CD14-positive monocyte (primary cell): ENCODE data around the gene ZSCAN23. TPM values are rescaled to one million over a fixed set of nuclear protein-coding genes. Genes with fewer than 3 reads are reported as not detected.

Experiments
- DNase-seq, 3 donors: peaks; one replicate each; pipeline ENCODE4 v3.0.0-alpha.2; 2011 to 2022
- H2AFZ ChIP-seq: 2 replicates; pipeline ENCODE4 v1.6.0; 2012; ENCODE audit warnings: mild to moderate bottlenecking, low read depth, low read length, inconsistent platforms; ENCODE audit not compliant: insufficient read depth, poor library complexity, severe bottlenecking
- H3K27ac ChIP-seq, 2 donors: 1 replicate in 1 of 2; 2 replicates in 1 of 2; pipeline ENCODE4 v1.5.1; 2012 to 2013; ENCODE audit warnings: low read length in 2 of 2, control low read depth in 1 of 2, inconsistent platforms in 1 of 2, low read depth in 1 of 2, mild to moderate bottlenecking in 1 of 2
- H3K27me3 ChIP-seq, 2 donors: one replicate each; pipeline versions ENCODE4 v1.6.0 to v1.6.1; 2011 to 2013; ENCODE audit warnings: low read length in 2 of 2; ENCODE audit not compliant: control insufficient read depth in 2 of 2, insufficient read depth in 2 of 2
- H3K36me3 ChIP-seq, 2 donors: replicated peaks in 1 of 2; 1 replicate in 1 of 2; 2 replicates in 1 of 2; pipeline versions ENCODE4 v1.5.1 to v1.6.1; 2012 to 2013; ENCODE audit warnings: low read length in 2 of 2, control low read depth in 1 of 2, inconsistent platforms in 1 of 2, mild to moderate bottlenecking in 1 of 2; ENCODE audit not compliant: insufficient read depth in 2 of 2, control insufficient read depth in 1 of 2
- H3K4me1 ChIP-seq, 2 donors: 1 replicate in 1 of 2; 2 replicates in 1 of 2; pipeline versions ENCODE4 v1.5.1 to v1.6.1; 2012 to 2013; ENCODE audit warnings: low read length in 2 of 2, control low read depth in 1 of 2, inconsistent platforms in 1 of 2, mild to moderate bottlenecking in 1 of 2, moderate library complexity in 1 of 2; ENCODE audit not compliant: insufficient read depth in 2 of 2, control insufficient read depth in 1 of 2
- H3K4me2 ChIP-seq: replicated peaks from 2 replicates; pipeline ENCODE3; 2012; ENCODE audit warnings: low read length, moderate library complexity, mild to moderate bottlenecking; ENCODE audit not compliant: poor library complexity, severe bottlenecking; ENCODE audit errors: extremely low read depth
- H3K4me3 ChIP-seq, 3 experiments: fragments of 200-600 bp in 1 of 3; sonication (generic) in 1 of 3; replicated peaks in 1 of 3; 1 replicate in 2 of 3; 2 replicates in 1 of 3; pipeline ENCODE4 v1.5.1; 2011 to 2013; ENCODE audit warnings: low read length in 3 of 3, mild to moderate bottlenecking in 3 of 3, control low read depth in 2 of 3, low read depth in 2 of 3, inconsistent platforms in 1 of 3, moderate library complexity in 1 of 3
- H3K79me2 ChIP-seq: 2 replicates; pipeline ENCODE4 v1.6.0; 2012; ENCODE audit warnings: mild to moderate bottlenecking, control low read depth, inconsistent platforms, low read length, moderate library complexity; ENCODE audit not compliant: insufficient read depth
- H3K9ac ChIP-seq: 2 replicates; pipeline ENCODE4 v1.6.0; 2017; ENCODE audit warnings: low read length, mild to moderate bottlenecking; ENCODE audit not compliant: insufficient read depth, poor library complexity, severe bottlenecking
- H3K9me3 ChIP-seq, 2 donors: replicated peaks in 1 of 2; 1 replicate in 1 of 2; 2 replicates in 1 of 2; pipeline versions ENCODE4 v1.5.1 to v1.6.1; 2012 to 2013; ENCODE audit warnings: low read length in 2 of 2, control low read depth in 1 of 2; ENCODE audit not compliant: control insufficient read depth in 1 of 2, insufficient read depth in 1 of 2
- H4K20me1 ChIP-seq: 2 replicates; pipeline ENCODE4 v1.6.0; 2012; ENCODE audit warnings: mild to moderate bottlenecking, low read length, control low read depth, moderate library complexity; ENCODE audit not compliant: insufficient read depth
- H3K27ac Mint-ChIP-seq, 7 donors: one replicate each; pipeline ENCODE4 v1.8.0; 2020; ENCODE audit warnings: mild to moderate bottlenecking in 7 of 7, mixed read lengths in 7 of 7, moderate library complexity in 6 of 7, inconsistent platforms in 2 of 7
- H3K27me3 Mint-ChIP-seq, 3 donors: one replicate each; pipeline ENCODE4 v1.8.0; 2021 to 2022; ENCODE audit warnings: low read depth in 3 of 3, mild to moderate bottlenecking in 3 of 3, mixed read lengths in 3 of 3, moderate library complexity in 3 of 3, inconsistent platforms in 1 of 3
- H3K36me3 Mint-ChIP-seq, 2 donors: one replicate each; pipeline ENCODE4 v1.8.0; 2020; ENCODE audit warnings: mixed read lengths in 2 of 2, inconsistent platforms in 1 of 2, mild to moderate bottlenecking in 1 of 2
- H3K4me1 Mint-ChIP-seq: one replicate; pipeline ENCODE4 v1.8.0; 2020; ENCODE audit warnings: mild to moderate bottlenecking, mixed read lengths
- H3K4me3 Mint-ChIP-seq, 2 donors: one replicate each; pipeline ENCODE4 v1.8.0; 2020; ENCODE audit warnings: mild to moderate bottlenecking in 2 of 2, mixed read lengths in 2 of 2, moderate library complexity in 1 of 2
- H3K9me3 Mint-ChIP-seq, 7 donors: one replicate each; pipeline ENCODE4 v1.8.0; 2020 to 2022; ENCODE audit warnings: mixed read lengths in 7 of 7, mild to moderate bottlenecking in 6 of 7, moderate library complexity in 6 of 7, inconsistent platforms in 2 of 7
- CTCF ChIP-seq: fragments of 200-600 bp; IDR thresholded peaks from one replicate; pipeline ENCODE4 v1.8.0; 2022; ENCODE audit warnings: antibody characterized with exemption, mild to moderate bottlenecking
- WGBS: methylation state at CpG from one replicate; pipeline ENCODE4 v1.1.5; 2013; ENCODE audit warnings: missing lambda C conversion rate; ENCODE audit not compliant: insufficient coverage; 5-methylcytosine and 5-hydroxymethylcytosine counted together
- intact Hi-C, 2 donors: fragments of 100-400 bp; cut with micrococcal nuclease; formaldehyde crosslinking; loops; one replicate each; pipeline versions ENCODE4 v1.15.0 to v1.15.1; 2023
- polyA plus RNA-seq, 3 donors: library from polyadenylated mRNA; depleted of rRNA in 1 of 3; unstranded in 2 of 3; stranded (reverse) in 1 of 3; fragments of 300-500 nt in 2 of 3; fragments of >200 nt in 1 of 3; fragmentation: Illumina TruSeq in 2 of 3; gene quantifications; 1 replicate in 2 of 3; 2 replicates in 1 of 3; pipeline ENCODE4 v1.2.3, GENCODE V29; 2012 to 2021

The ZSCAN23 gene
- polyA plus RNA-seq, 3 donors = not detected

- H3K9me3 ChIP-seq = no peaks in the 10 kb centered on the region
- H3K27ac ChIP-seq = no peak overlapping the region
- no peak overlapping the region for H3K4me2 ChIP-seq
- Mint-ChIP-seq H3K27ac (no peak overlapping the region), H3K36me3 (no peaks in the 10 kb centered on the region), H3K27me3 (peaks cover 0 to 4% (median 0%) of the 10 kb centered on the region in 3 donors), H3K4me3 (no peak overlapping the region), H3K4me1 (no peaks in the 10 kb centered on the region), H3K9me3 (peaks cover 5 to 14% (median 9%) of the 10 kb centered on the region in 7 donors)
- H3K9ac ChIP-seq = no peak overlapping the region
- H2AFZ ChIP-seq = no peak overlapping the region
- no peaks in the 10 kb centered on the region for H4K20me1 ChIP-seq
- H3K27me3 ChIP-seq = no peaks in the 10 kb centered on the region
- H3K4me1 ChIP-seq = no peaks in the 10 kb centered on the region
- H3K4me3 ChIP-seq = no peak overlapping the region
- no peak for DNase-seq
- no peak for TF ChIP-seq CTCF
- intact Hi-C loops = no loop called here
- H3K36me3 ChIP-seq = no peaks in the 10 kb centered on the region
- WGBS = no CpG with 5 or more reads among the region's 4 CpGs
- H3K79me2 ChIP-seq = no peaks in the 10 kb centered on the region
Observed at GRCh38 chr6:28425944-28426541, 17.2 kb downstream of the ZSCAN23 start.

GRCh38 chr6:28424163-28424562 lies 19.1 kb downstream of the ZSCAN23 start:
- H4K20me1 ChIP-seq = no peaks in the 10 kb centered on the region
- no peak overlapping the region for H3K9ac ChIP-seq
- H3K4me1 Mint-ChIP-seq = no peaks in the 10 kb centered on the region
- intact Hi-C loops = no loop called here
- peaks cover 0 to 4% (median 0%) of the 10 kb centered on the region in 3 donors for H3K27me3 Mint-ChIP-seq
- H3K9me3 Mint-ChIP-seq = peaks cover 0 to 11% (median 8%) of the 10 kb centered on the region in 7 donors
- no peak overlapping the region for H3K4me3 Mint-ChIP-seq
- H3K4me2 ChIP-seq = no peak overlapping the region
- no peaks in the 10 kb centered on the region for H3K79me2 ChIP-seq
- H3K27me3 ChIP-seq = no peaks in the 10 kb centered on the region
- no peaks in the 10 kb centered on the region for H3K4me1 ChIP-seq
- no peaks in the 10 kb centered on the region for H3K36me3 ChIP-seq
- no peaks in the 10 kb centered on the region for H3K9me3 ChIP-seq
- no peak for TF ChIP-seq CTCF
- no peak overlapping the region for H3K27ac Mint-ChIP-seq
- no peak overlapping the region for H3K4me3 ChIP-seq
- no peak overlapping the region for H3K27ac ChIP-seq
- H3K36me3 Mint-ChIP-seq = no peaks in the 10 kb centered on the region
- no peak overlapping the region for H2AFZ ChIP-seq
- DNase-seq = no peak
